Thoracic aorta (tissue), 2 donors: ENCODE data around the gene TNFSF11. TPM values are rescaled to one million over a fixed set of nuclear protein-coding genes. Genes with fewer than 3 reads are reported as not detected.

ENCODE experiments used
- ATAC-seq: fragments of 150-250 bp; one replicate; pipeline ENCODE4 v1.8.0; 2017; ENCODE audit warnings: low read depth; ENCODE audit not compliant: insufficient number of reproducible peaks, low FRiP score
- DNase-seq: peaks from one replicate; pipeline ENCODE4 v3.0.0-alpha.2; 2020; ENCODE audit warnings: low spot score
- H3K27ac ChIP-seq, 2 donors: fragments of 200-600 bp; sonication (generic); 1 replicate in 1 of 2; 2 replicates in 1 of 2; pipeline ENCODE4 v1.5.1; 2016; ENCODE audit warnings: mild to moderate bottlenecking in 2 of 2, moderate library complexity in 2 of 2
- H3K27me3 ChIP-seq: fragments of 200-600 bp; sonication (generic); replicated peaks from 2 replicates; pipeline ENCODE4 v1.6.0; 2016; ENCODE audit warnings: mild to moderate bottlenecking; ENCODE audit not compliant: insufficient read depth
- H3K36me3 ChIP-seq: fragments of 200-600 bp; sonication (generic); one replicate; pipeline ENCODE4 v1.5.1; 2016
- H3K4me1 ChIP-seq, 2 donors: fragments of 200-600 bp; sonication (generic); 1 replicate in 1 of 2; 2 replicates in 1 of 2; pipeline versions ENCODE4 v1.5.1 to v1.6.0; 2016; ENCODE audit warnings: low read depth in 2 of 2, mild to moderate bottlenecking in 1 of 2; ENCODE audit not compliant: control insufficient read depth in 1 of 2
- H3K4me3 ChIP-seq: fragments of 200-600 bp; sonication (generic); 2 replicates; pipeline ENCODE4 v1.5.1; 2016; ENCODE audit warnings: mild to moderate bottlenecking
- H3K9me3 ChIP-seq: fragments of 200-600 bp; sonication (generic); 2 replicates; pipeline ENCODE4 v1.5.1; 2016
- CTCF ChIP-seq: fragments of 200-600 bp; sonication (generic); IDR thresholded peaks from one replicate; pipeline ENCODE4 v1.5.1; 2019; ENCODE audit warnings: antibody characterized with exemption
- total RNA-seq, 2 donors: library from RNA; depleted of rRNA; stranded (reverse); fragments of >200 nt; gene quantifications; one replicate each; pipeline versions ENCODE4 v1.1.0 to v1.2.3, GENCODE V29; 2016

TNFSF11 gene
- total RNA-seq, 2 donors from 2014 or later: 0.71 TPM; not detected in 1

- no peak overlapping the region for H3K27ac ChIP-seq
- H3K9me3 ChIP-seq: no peaks in the 10 kb centered on the region
- DNase-seq: no peak
- no peak overlapping the region for H3K4me3 ChIP-seq
- no peak for TF ChIP-seq CTCF
- ATAC-seq: no peak
- no peaks in the 10 kb centered on the region for H3K4me1 ChIP-seq
- no peaks in the 10 kb centered on the region for H3K27me3 ChIP-seq
- no peaks in the 10 kb centered on the region for H3K36me3 ChIP-seq
Observed at GRCh38 chr13:42631181-42631580, 57.2 kb downstream of the TNFSF11 start.

- Histone ChIP-seq H3K9me3 (no peaks in the 10 kb centered on the region), H3K27ac (no peak overlapping the region), H3K27me3 (no peaks in the 10 kb centered on the region), H3K36me3 (no peaks in the 10 kb centered on the region), H3K4me1 (no peaks in the 10 kb centered on the region), H3K4me3 (no peak overlapping the region)
- ATAC-seq: no peak
- DNase-seq: no peak
- TF ChIP-seq CTCF: no peak
Observed at GRCh38 chr13:42633495-42633894, 59.5 kb downstream of the TNFSF11 start.

GRCh38 chr13:42638101-42638500 lies 64.1 kb downstream of the TNFSF11 start:
- ATAC-seq: no peak
- Histone ChIP-seq H3K4me3 (no peak overlapping the region), H3K27me3 (no peaks in the 10 kb centered on the region), H3K4me1 (no peaks in the 10 kb centered on the region), H3K9me3 (peaks cover 3% of the 10 kb centered on the region), H3K36me3 (no peaks in the 10 kb centered on the region), H3K27ac (no peak overlapping the region)
- no peak for TF ChIP-seq CTCF
- DNase-seq: no peak

GRCh38 chr13:42638886-42639285 lies 64.9 kb downstream of the TNFSF11 start:
- Histone ChIP-seq H3K27me3 (no peaks in the 10 kb centered on the region), H3K36me3 (no peaks in the 10 kb centered on the region), H3K4me3 (no peak overlapping the region), H3K27ac (no peak overlapping the region), H3K4me1 (no peaks in the 10 kb centered on the region), H3K9me3 (peaks cover 3% of the 10 kb centered on the region)
- TF ChIP-seq CTCF: no peak
- ATAC-seq (no peak), DNase-seq (no peak)

GRCh38 chr13:42643076-42643475 lies 69.1 kb downstream of the TNFSF11 start:
- DNase-seq (no peak), ATAC-seq (no peak)

More at GRCh38 chr13:42643076-42643475, 69.1 kb downstream of the TNFSF11 start:
- Histone ChIP-seq H3K9me3 (peaks cover 3% of the 10 kb centered on the region), H3K27me3 (no peaks in the 10 kb centered on the region), H3K4me1 (no peaks in the 10 kb centered on the region), H3K27ac (no peak overlapping the region), H3K4me3 (no peak overlapping the region), H3K36me3 (no peaks in the 10 kb centered on the region)
- no peak for TF ChIP-seq CTCF
